HepG2 (cell line): ENCODE data around the gene NDUFA13.

ENCODE experiments used
- ATF3 ChIP-seq: sonication (generic); formaldehyde crosslinking; IDR thresholded peaks from 2 replicates; pipeline ENCODE4 v1.4.0; 2020; ENCODE audit warnings: missing genetic modification reagents
- NCOA1 ChIP-seq: sonication (generic); formaldehyde crosslinking; IDR thresholded peaks from 2 replicates; pipeline ENCODE4 v1.9.0; 2021; ENCODE audit warnings: missing genetic modification reagents

- TF ChIP-seq NCOA1 (CRISPR knock-in tag) (no peak), ATF3 (CRISPR knock-in tag) (no peak)
Observed at GRCh38 chr19:19527674-19528625, 11.9 kb downstream of the NDUFA13 start.
